ENCODE data around the gene KCNAB1.
"Not testable (repeated sequence)": the region's sequence is repeated elsewhere in the genome, so short reads cannot be mapped to it uniquely, and the experiment has no call there.

Gene KCNAB1

GRCh38 chr3:156230278-156230900, 110.0 kb downstream of the KCNAB1 start:
- Histone ChIP-seq H3K4me3 (ENCODE audit: insufficient read depth in 1 of 2, low read depth in 1 of 2, low read length in 2 of 2) (no peak overlapping the region), H3K4me2 (ENCODE audit: low read length, poor library complexity, severe bottlenecking) (no peak overlapping the region), H3K9ac (ENCODE audit: low read length) (no peak overlapping the region), H3K36me3 (ENCODE audit: control insufficient read depth in 1 of 2, insufficient read depth in 2 of 2, low read depth in 1 of 2, low read length in 2 of 2) (no peaks in the 10 kb centered on the region), H2BK15ac (ENCODE audit: low read depth, poor library complexity, severe bottlenecking) (no peak overlapping the region), H2AK5ac (ENCODE audit: low read length, severe bottlenecking) (no peak overlapping the region), H4K91ac (ENCODE audit: low read length) (no peak overlapping the region), H3K79me1 (replicated peaks; ENCODE audit: low read length, poor library complexity, severe bottlenecking) (no peaks in the 10 kb centered on the region), H2AFZ (ENCODE audit: low read depth, low read length) (no peak overlapping the region), H3K18ac (ENCODE audit: low read depth in 1 of 2, low read length in 2 of 2) (no peak overlapping the region), H3K27me3 (ENCODE audit: control insufficient read depth in 1 of 2, insufficient read depth in 1 of 2, low read length in 2 of 2) (peaks cover 0 to 7% of the 10 kb centered on the region in 2 experiments), H3K4ac (ENCODE audit: low read depth in 1 of 2, low read length in 2 of 2) (no peak overlapping the region), H3K27ac (ENCODE audit: low read length, poor library complexity, severe bottlenecking) (no peak overlapping the region), H3K14ac (ENCODE audit: low read length in 2 of 2) (no peak overlapping the region), H4K8ac (ENCODE audit: low read length) (no peak overlapping the region), H2BK5ac (ENCODE audit: low read depth, low read length, poor library complexity, severe bottlenecking) (no peak overlapping the region), H3K4me1 (ENCODE audit: control insufficient read depth, insufficient read depth, low read depth, low read length) (peaks cover 2% of the 10 kb centered on the region), H2BK12ac (ENCODE audit: low read length in 2 of 2) (no peak overlapping the region), H3K23ac (ENCODE audit: low read length in 2 of 2) (no peak overlapping the region), H2BK120ac (ENCODE audit: low read depth, low read length) (no peak overlapping the region), H3K9me3 (ENCODE audit: control insufficient read depth, low read length) (no peaks in the 10 kb centered on the region)
- no CpG with 5 or more reads among the region's 1 CpG for WGBS
- no peak for DNase-seq

GRCh38 chr3:156231221-156231620, 110.8 kb downstream of the KCNAB1 start:
- not testable (repeated sequence) for H3K9ac ChIP-seq (ENCODE audit: low read length); DNase-seq; H3K4ac ChIP-seq (ENCODE audit: low read depth in 1 of 2, low read length in 2 of 2); H2AK5ac ChIP-seq (ENCODE audit: low read length, severe bottlenecking); H3K4me1 ChIP-seq (ENCODE audit: control insufficient read depth, insufficient read depth, low read depth, low read length); H3K18ac ChIP-seq (ENCODE audit: low read depth in 1 of 2, low read length in 2 of 2); H4K8ac ChIP-seq (ENCODE audit: low read length); H3K4me2 ChIP-seq (ENCODE audit: low read length, poor library complexity, severe bottlenecking); H3K4me3 ChIP-seq (ENCODE audit: insufficient read depth in 1 of 2, low read depth in 1 of 2, low read length in 2 of 2); H3K9me3 ChIP-seq (ENCODE audit: control insufficient read depth, low read length); H2BK15ac ChIP-seq (ENCODE audit: low read depth, poor library complexity, severe bottlenecking); H2BK120ac ChIP-seq (ENCODE audit: low read depth, low read length); H3K27me3 ChIP-seq (ENCODE audit: control insufficient read depth in 1 of 2, insufficient read depth in 1 of 2, low read length in 2 of 2); H3K23ac ChIP-seq (ENCODE audit: low read length in 2 of 2); H2BK5ac ChIP-seq (ENCODE audit: low read depth, low read length, poor library complexity, severe bottlenecking); H2AFZ ChIP-seq (ENCODE audit: low read depth, low read length); H2BK12ac ChIP-seq (ENCODE audit: low read length in 2 of 2); H3K27ac ChIP-seq (ENCODE audit: low read length, poor library complexity, severe bottlenecking); H3K14ac ChIP-seq (ENCODE audit: low read length in 2 of 2); H3K36me3 ChIP-seq (ENCODE audit: control insufficient read depth in 1 of 2, insufficient read depth in 2 of 2, low read depth in 1 of 2, low read length in 2 of 2); H4K91ac ChIP-seq (ENCODE audit: low read length); H3K79me1 ChIP-seq (replicated peaks; ENCODE audit: low read length, poor library complexity, severe bottlenecking)

- no peak overlapping the region for H3K14ac ChIP-seq (ENCODE audit: low read length in 2 of 2)
- H3K9ac ChIP-seq (ENCODE audit: low read length), result no peak overlapping the region
- WGBS, result 63% methylated on average over 2 of the region's 2 CpGs
- H3K79me1 ChIP-seq (replicated peaks; ENCODE audit: low read length, poor library complexity, severe bottlenecking), result no peaks in the 10 kb centered on the region
- H3K9me3 ChIP-seq (ENCODE audit: control insufficient read depth, low read length), result no peaks in the 10 kb centered on the region
- no peak overlapping the region for H3K27ac ChIP-seq (ENCODE audit: low read length, poor library complexity, severe bottlenecking)
- H2BK12ac ChIP-seq (ENCODE audit: low read length in 2 of 2), result no peak overlapping the region
- no peak overlapping the region for H3K23ac ChIP-seq (ENCODE audit: low read length in 2 of 2)
- no peak overlapping the region for H3K4me3 ChIP-seq (ENCODE audit: insufficient read depth in 1 of 2, low read depth in 1 of 2, low read length in 2 of 2)
- H3K18ac ChIP-seq (ENCODE audit: low read depth in 1 of 2, low read length in 2 of 2), result no peak overlapping the region
- no peak overlapping the region for H4K91ac ChIP-seq (ENCODE audit: low read length)
- H3K27me3 ChIP-seq (ENCODE audit: control insufficient read depth in 1 of 2, insufficient read depth in 1 of 2, low read length in 2 of 2), result no peaks in the 10 kb centered on the region
- no peaks in the 10 kb centered on the region for H3K4me1 ChIP-seq (ENCODE audit: control insufficient read depth, insufficient read depth, low read depth, low read length)
- no peak for DNase-seq
- H2BK15ac ChIP-seq (ENCODE audit: low read depth, poor library complexity, severe bottlenecking), result no peak overlapping the region
- no peak overlapping the region for H2BK5ac ChIP-seq (ENCODE audit: low read depth, low read length, poor library complexity, severe bottlenecking)
- H3K4ac ChIP-seq (ENCODE audit: low read depth in 1 of 2, low read length in 2 of 2), result no peak overlapping the region
- H2AFZ ChIP-seq (ENCODE audit: low read depth, low read length), result no peak overlapping the region
- H4K8ac ChIP-seq (ENCODE audit: low read length), result no peak overlapping the region
- H2AK5ac ChIP-seq (ENCODE audit: low read length, severe bottlenecking), result no peak overlapping the region
- H3K36me3 ChIP-seq (ENCODE audit: control insufficient read depth in 1 of 2, insufficient read depth in 2 of 2, low read depth in 1 of 2, low read length in 2 of 2), result no peaks in the 10 kb centered on the region
- H3K4me2 ChIP-seq (ENCODE audit: low read length, poor library complexity, severe bottlenecking), result no peak overlapping the region
- H2BK120ac ChIP-seq (ENCODE audit: low read depth, low read length), result no peak overlapping the region
These were observed 113.5 kb downstream of the KCNAB1 start for GRCh38 chr3:156233876-156234275.

- no peaks in the 10 kb centered on the region for H3K27me3 ChIP-seq (ENCODE audit: control insufficient read depth in 1 of 2, insufficient read depth in 1 of 2, low read length in 2 of 2)
- H3K36me3 ChIP-seq (ENCODE audit: control insufficient read depth in 1 of 2, insufficient read depth in 2 of 2, low read depth in 1 of 2, low read length in 2 of 2), result no peaks in the 10 kb centered on the region
- no peak overlapping the region for H2BK120ac ChIP-seq (ENCODE audit: low read depth, low read length)
- no peak overlapping the region for H4K8ac ChIP-seq (ENCODE audit: low read length)
- no peak overlapping the region for H3K9ac ChIP-seq (ENCODE audit: low read length)
- H3K9me3 ChIP-seq (ENCODE audit: control insufficient read depth, low read length), result no peaks in the 10 kb centered on the region
- H3K4me1 ChIP-seq (ENCODE audit: control insufficient read depth, insufficient read depth, low read depth, low read length), result no peaks in the 10 kb centered on the region
- WGBS, result 90% methylated on average over 3 of the region's 3 CpGs
- H3K23ac ChIP-seq (ENCODE audit: low read length in 2 of 2), result no peak overlapping the region
- H3K79me1 ChIP-seq (replicated peaks; ENCODE audit: low read length, poor library complexity, severe bottlenecking), result no peaks in the 10 kb centered on the region
- no peak overlapping the region for H3K27ac ChIP-seq (ENCODE audit: low read length, poor library complexity, severe bottlenecking)
- no peak overlapping the region for H3K4me3 ChIP-seq (ENCODE audit: insufficient read depth in 1 of 2, low read depth in 1 of 2, low read length in 2 of 2)
- no peak overlapping the region for H3K18ac ChIP-seq (ENCODE audit: low read depth in 1 of 2, low read length in 2 of 2)
- DNase-seq, result no peak
- H3K4ac ChIP-seq (ENCODE audit: low read depth in 1 of 2, low read length in 2 of 2), result no peak overlapping the region
- H2BK15ac ChIP-seq (ENCODE audit: low read depth, poor library complexity, severe bottlenecking), result no peak overlapping the region
- H3K4me2 ChIP-seq (ENCODE audit: low read length, poor library complexity, severe bottlenecking), result no peak overlapping the region
- H2BK12ac ChIP-seq (ENCODE audit: low read length in 2 of 2), result no peak overlapping the region
- H3K14ac ChIP-seq (ENCODE audit: low read length in 2 of 2), result no peak overlapping the region
- H2BK5ac ChIP-seq (ENCODE audit: low read depth, low read length, poor library complexity, severe bottlenecking), result no peak overlapping the region
- H2AFZ ChIP-seq (ENCODE audit: low read depth, low read length), result no peak overlapping the region
- no peak overlapping the region for H4K91ac ChIP-seq (ENCODE audit: low read length)
- H2AK5ac ChIP-seq (ENCODE audit: low read length, severe bottlenecking), result no peak overlapping the region
These were observed 116.3 kb downstream of the KCNAB1 start for GRCh38 chr3:156236556-156237260.
